GF-D8 (cell line): ENCODE results near the gene FOXK2.
"Not testable (repeated sequence)": the region's sequence is repeated elsewhere in the genome, so short reads cannot be mapped to it uniquely, and the experiment has no call there.

ENCODE experiments used
- DNase-seq: peaks from one replicate; lab custom pipeline; 2025; lab: John Stamatoyannopoulos, UW

FOXK2 gene

DNA sequence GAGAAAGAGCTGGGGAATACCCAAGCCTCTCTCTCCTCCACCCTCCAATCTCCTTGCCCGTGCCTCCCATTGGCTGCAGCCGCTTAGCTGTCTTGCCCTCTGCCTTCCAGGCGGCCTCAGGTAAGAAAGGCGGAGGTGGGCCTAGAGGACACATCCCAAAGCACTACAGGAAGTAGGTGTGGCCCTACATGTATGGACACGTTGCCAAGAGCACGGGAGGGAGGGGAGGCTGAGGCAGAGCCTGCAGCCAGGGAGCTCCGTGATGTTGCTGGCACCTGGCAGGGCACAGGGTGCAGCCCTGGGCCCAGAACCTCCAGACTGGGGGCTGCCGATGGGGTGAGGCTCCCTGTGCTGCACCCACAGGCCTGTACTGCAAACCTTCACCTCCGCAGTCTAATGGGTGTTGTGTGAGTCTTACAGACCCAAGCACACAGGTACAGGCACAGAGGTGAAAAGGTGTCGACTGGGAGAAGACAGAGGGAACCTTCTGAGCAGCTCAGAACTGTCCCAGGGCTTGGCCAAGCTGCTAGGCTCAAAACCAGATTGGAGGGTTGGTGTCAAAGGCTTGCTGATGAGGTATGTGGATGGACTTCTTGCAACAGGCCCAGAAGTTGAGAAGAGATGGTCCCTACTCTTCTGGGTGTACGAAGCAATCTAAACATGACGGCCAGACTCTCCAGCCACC is 23.5 kb upstream of the FOXK2 start:
- no peak for DNase-seq

DNA sequence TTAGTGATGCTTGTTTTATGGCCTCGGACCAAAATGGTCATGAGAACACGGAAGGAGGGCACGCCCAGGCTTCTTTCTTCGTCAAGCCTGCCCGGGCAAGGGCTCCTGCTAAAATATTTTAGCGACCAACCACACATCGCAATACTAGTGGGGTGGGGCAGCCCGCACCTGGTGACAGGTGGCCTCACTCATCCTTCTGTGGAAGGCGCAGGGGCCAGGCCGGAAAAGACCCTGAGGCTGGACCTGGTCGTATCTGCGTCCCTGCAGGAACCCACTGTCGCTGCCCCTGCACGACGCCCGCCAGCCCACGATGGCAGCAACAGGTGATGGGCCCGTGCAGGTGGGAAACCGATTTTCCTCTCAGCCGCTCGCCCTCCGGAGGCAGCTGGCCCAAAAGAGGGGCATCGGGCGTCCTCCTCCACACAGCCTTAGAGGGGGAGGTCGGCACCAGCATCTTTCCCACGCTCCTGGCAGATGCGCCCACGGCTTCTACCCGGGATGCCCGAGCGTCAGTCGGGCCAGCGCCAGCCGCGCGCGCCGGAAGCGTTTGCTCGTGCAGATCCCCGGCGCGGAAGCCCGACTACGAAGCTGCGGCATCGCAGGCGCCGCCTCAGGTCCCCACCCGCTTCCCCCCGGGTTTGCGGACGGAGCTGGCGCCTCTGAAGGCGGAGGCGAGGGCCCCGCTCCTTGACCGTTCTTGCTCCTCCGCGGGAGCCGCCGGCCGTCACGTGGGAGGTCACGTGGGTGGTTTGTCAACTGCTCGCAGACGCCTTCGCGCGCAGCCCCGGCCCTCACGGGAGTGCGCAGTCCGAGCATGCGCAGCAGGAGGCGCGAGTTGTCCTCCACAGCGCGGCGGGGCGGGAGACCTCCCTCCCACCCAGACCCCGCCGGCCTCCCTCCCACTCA is 22.8 kb upstream of the FOXK2 start:
- DNase-seq: peak; percentile 84

DNA sequence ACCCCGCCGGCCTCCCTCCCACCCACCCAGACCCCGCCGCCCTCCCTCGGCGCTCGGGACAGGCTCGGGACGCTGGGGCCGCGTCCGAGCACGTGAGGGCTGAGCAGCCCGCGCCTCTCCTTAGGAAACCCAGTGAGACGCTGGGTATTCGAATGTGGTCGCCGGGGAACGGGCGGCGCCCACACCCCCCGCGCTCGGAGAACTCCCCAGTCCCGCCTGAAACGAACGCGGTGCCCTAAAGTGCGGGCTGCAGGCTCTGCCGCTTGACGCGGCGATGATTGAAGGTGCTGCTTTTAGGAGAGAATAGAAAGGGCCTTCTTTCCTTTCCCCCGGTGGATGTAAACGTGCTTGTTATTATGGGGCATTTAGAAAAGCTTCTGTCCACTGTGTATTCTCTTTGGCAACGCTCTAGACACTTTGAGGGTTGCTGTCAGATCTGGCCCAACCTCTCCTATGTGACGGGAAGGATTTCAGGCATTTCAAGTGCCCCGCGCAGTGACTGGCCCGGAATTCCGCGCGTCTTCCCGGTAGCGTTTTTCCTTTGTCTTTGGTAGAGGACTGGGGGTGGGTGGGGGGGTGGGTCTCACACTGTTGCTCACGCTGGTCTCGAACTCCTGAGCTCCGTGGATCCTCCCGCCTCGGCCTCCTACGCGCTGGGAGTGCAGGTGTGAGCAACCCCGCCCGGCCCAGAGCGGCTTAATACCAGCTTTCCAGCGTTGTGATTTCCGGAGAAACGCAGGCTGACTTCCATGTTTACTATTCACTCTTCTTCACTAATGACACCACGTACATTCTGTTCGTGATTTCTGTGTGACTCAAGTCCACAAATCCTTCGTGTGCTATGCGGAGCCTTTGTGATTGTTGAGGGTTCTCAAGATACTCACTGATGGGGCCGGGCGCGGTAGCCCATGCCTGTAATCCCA is 21.8 kb upstream of the FOXK2 start:
- DNase-seq: peak; percentile 26

DNA sequence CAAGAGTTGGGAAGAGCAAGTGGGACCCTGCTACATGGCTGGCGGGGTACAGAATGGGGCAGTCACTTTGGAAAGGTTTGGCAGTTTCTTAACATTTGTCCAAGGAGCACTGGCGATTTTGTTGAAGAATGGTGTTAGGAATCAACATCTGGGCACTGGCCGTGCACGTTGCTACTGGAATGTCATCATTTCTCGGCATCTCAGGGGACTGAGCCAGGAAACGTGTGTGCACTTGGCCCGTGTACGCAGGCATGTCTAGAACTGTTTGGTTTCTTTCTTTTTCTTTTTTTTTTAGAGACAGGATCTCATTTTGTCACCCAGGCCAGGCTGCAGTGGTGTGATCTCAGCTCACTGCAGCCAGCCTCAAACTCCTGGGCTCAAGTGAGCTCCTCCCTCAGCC is 17.3 kb upstream of the FOXK2 start:
- no peak for DNase-seq

- no peak for DNase-seq
These were observed 16.3 kb upstream of the FOXK2 start for GRCh38 chr17:82503094-82503727.

DNA sequence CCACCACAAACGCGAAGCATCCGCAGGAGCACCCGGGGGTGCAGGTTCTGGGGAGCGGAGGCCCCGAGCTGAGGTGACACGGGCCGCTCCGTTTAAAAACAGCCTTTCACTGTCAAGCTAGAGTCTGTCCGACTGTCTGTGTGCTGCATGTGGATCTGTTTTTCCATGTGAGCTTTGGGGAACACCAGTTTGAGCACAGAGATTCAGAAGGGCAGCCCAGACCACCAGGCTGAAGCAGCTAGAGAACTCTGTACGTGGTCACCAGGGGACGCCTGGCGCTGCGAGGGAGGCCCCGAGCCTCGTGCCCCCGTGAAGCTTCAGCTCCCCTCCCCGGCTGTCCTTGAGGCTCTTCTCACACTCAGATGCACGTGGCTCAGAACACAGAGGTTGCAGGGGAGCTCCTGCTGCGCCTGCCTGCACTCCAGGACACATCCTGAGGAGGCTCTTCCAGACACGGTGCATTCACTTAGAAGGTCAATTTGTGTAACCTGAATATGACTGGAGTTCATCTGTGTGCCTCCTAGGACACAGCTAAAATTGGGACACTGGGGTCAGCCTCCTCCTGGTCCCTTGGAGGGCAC is 15.7 kb upstream of the FOXK2 start:
- no peak for DNase-seq

DNA sequence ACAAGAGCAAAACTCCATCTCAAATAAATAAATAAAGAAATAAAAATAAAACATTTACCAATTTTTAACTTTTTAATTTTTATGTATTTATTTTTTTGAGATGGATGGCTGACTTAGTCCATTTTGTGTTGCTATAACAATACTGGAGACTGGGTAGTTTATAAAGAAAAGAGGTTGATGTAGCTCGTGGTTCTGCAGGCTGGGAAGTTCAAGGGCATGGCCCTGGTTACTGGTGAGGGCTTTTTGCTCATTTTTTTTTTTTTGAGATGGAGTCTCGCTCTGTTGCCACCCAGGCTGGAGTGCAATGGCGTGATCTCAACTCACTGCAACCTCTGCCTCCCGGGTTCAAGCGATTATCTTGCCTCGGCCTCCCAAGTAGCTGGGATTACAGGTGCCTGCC is 14.2 kb upstream of the FOXK2 start:
- DNase-seq: no peak

GRCh38 chr17:82506402-82506801 is 13.1 kb upstream of the FOXK2 start:
- DNase-seq: not testable (repeated sequence)

GRCh38 chr17:82507631-82508175 is 11.8 kb upstream of the FOXK2 start:
- DNase-seq: no peak

DNA sequence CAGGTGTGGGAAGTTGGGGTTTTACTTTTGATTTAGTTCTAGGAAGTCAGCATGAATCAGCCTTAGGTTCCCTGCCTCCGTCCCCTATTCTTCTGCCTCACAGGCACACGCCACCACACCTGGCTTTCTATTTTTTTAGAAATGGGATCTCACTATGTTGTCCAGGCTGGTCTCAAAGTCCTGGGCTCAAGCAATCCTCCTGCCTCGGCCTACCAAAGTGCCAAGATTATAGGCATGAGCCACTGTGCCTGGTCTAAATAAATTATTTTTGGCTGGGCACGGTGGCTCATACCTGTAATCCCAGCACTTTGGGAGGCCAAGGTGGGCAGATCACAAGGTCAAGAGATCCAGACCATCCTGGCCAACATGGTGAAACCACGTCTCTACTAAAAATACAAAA is 7.9 kb upstream of the FOXK2 start:
- not testable (repeated sequence) for DNase-seq

DNA sequence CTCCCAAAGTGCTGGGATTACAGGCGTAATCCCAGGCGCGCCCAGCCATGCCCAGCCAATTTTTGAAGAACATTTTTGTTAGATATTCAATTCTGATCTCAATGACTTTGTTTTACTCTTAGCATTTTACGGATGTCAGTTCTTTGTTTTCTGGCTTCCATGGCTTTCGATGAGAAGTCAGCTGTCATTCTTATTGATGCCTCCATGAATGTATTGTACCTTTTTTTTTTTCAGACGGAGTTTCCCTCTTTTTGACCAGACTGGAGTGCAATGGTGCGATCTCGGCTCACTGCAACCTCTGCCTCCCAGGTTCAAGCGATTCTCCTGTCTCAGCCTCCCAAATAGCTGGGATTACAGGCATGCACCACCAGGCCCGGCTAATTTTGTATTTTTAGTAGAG is 5.7 kb upstream of the FOXK2 start:
- DNase-seq: not testable (repeated sequence)

DNA sequence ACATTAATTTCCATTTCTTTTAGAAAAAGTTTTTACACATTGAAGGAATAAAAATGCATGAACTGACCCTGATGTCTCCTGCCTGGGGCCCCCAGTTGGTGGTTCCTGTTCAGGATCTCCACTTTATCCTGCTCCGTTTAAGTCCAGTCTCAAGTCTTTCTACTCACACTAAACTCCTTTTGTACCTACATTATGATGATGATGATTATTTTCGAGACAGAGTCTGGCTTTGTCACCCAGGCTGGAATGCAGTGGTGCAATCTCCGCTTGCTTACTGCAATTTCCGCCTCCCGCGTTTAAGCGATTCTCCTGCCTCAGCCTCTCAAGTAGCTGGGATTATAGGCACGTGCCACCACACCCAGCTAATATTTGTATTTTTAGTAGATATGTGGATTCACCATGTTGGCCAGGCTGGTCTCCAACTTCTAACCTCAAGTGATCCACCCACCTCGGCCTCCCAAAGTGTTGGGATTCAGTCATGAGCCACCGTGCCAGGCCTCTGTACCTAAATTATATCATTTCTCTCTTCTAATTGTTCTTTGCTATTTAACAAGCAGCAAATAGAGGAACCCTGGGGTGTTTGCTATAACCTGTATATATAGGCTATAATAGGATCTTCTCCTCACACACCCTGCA is 2.2 kb upstream of the FOXK2 start:
- no peak for DNase-seq

- no peak for DNase-seq
These were observed 705 bp downstream of the FOXK2 start for GRCh38 chr17:82519971-82520903.

GRCh38 chr17:82524540-82524939 is 5.0 kb downstream of the FOXK2 start:
- no peak for DNase-seq

DNA sequence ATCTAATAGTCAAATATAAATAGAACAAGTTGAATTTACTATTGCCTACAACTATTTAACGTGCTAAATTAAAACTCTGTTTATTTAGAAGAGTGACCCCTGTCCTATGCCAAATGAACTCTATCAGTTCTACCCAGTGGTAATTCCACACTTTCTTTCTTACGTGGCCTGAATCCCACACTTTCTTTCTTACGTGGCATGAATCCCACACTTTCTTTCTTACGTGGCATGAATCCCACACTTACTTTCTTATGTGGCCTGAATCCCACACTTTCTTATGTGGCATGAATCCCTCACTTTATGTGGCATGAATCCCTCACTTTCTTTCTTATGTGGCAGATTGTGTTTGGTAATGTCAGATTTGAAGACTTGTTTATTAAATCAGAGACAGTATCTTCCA is 6.2 kb downstream of the FOXK2 start:
- DNase-seq: no peak

DNA sequence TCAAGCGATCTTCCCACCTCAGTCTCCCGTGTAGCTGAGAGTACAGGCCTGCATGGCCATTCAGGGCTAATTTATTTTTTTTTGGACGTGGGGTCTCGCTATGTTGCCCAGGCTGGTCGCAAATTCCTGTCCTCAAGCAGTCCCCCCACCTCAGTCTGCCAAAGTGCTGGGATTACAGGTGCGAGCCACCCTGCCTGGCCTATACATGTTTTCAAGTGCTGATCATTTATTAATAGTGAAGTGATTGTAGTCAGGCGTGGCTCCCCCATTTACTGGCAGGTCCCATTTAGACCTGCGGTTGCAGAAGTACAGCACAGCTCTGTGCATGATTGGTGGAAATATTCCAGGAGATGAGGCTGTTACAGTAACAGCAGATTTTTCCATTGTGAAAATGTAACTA is 8.4 kb downstream of the FOXK2 start:
- DNase-seq: no peak

- no peak for DNase-seq
These were observed 9.1 kb downstream of the FOXK2 start for GRCh38 chr17:82528484-82529265.

- DNase-seq: no peak
These were observed 10.4 kb downstream of the FOXK2 start for GRCh38 chr17:82529914-82530300.

DNA sequence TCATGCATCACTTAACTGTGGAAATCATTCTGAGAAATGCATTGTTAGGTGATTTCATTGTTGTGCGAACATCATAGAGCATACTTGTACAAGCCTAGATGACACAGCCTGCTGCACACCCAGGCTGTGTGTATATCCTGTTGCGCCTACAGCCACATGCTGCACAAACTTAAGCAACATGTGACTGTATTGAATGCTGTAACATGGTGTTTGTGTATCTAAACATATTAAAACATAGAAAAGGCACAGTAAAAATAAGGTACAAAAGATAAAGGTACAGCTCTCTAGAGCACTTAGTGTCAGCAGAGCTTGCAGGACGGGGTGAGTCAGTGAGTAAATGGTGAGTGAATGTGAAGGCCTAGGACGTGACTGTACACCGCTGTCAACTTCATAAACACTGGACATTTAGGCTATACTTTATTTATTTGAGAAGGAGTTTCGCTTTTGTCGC is 11.9 kb downstream of the FOXK2 start:
- no peak for DNase-seq
